Spleen (tissue), 11 donors: ENCODE results near the gene GATA3. TPM values are rescaled to one million over a fixed set of nuclear protein-coding genes. Genes with fewer than 3 reads are reported as not detected.

Experiments
- DNase-seq: peaks from one replicate; pipeline ENCODE4 v3.0.0-alpha.2; 2020
- H3K27ac ChIP-seq, 8 donors: fragments of 200-600 bp; sonication (generic) in 7 of 8; 1 replicate in 4 of 8; 2 replicates in 4 of 8; pipeline versions ENCODE4 v1.5.0 to v1.8.0; 2016 to 2021; ENCODE audit warnings: inconsistent platforms in 4 of 8, mild to moderate bottlenecking in 4 of 8, moderate library complexity in 1 of 8
- H3K27me3 ChIP-seq, 7 donors: fragments of 200-600 bp; sonication (generic) in 6 of 7; replicated peaks in 1 of 7; 1 replicate in 4 of 7; 2 replicates in 3 of 7; pipeline versions ENCODE4 v1.5.0 to v1.8.0; 2016 to 2021; ENCODE audit warnings: inconsistent platforms in 3 of 7, mild to moderate bottlenecking in 1 of 7
- H3K36me3 ChIP-seq, 6 donors: fragments of 200-600 bp; sonication (generic) in 5 of 6; 1 replicate in 4 of 6; 2 replicates in 2 of 6; pipeline versions ENCODE4 v1.5.0 to v1.8.0; 2016 to 2021; ENCODE audit warnings: inconsistent platforms in 2 of 6
- H3K4me1 ChIP-seq, 6 donors: fragments of 200-600 bp; sonication (generic) in 5 of 6; 1 replicate in 3 of 6; 2 replicates in 3 of 6; pipeline versions ENCODE4 v1.5.0 to v1.8.0; 2016 to 2021; ENCODE audit warnings: inconsistent platforms in 3 of 6
- H3K4me3 ChIP-seq, 8 donors: fragments of 200-600 bp; sonication (generic) in 7 of 8; 1 replicate in 4 of 8; 2 replicates in 4 of 8; pipeline versions ENCODE4 v1.5.0 to v1.8.0; 2016 to 2021; ENCODE audit warnings: inconsistent platforms in 4 of 8, mild to moderate bottlenecking in 4 of 8, moderate library complexity in 2 of 8
- H3K9me3 ChIP-seq, 8 donors: fragments of 200-600 bp; sonication (generic) in 7 of 8; 1 replicate in 4 of 8; 2 replicates in 4 of 8; pipeline versions ENCODE4 v1.5.0 to v1.8.0; 2016 to 2021; ENCODE audit warnings: inconsistent platforms in 4 of 8
- CTCF ChIP-seq, 11 experiments: fragments of 200-600 bp in 7 of 11; fragments of 450-650 bp in 4 of 11; sonication (generic) in 4 of 11; IDR thresholded peaks in 8 of 11; conservative IDR thresholded peaks in 3 of 11; 1 replicate in 7 of 11; 2 replicates in 4 of 11; pipeline versions ENCODE4 v1.4.0 to v1.8.0; 2016 to 2021; ENCODE audit warnings: antibody characterized with exemption in 11 of 11, inconsistent platforms in 4 of 11, mild to moderate bottlenecking in 1 of 11
- POLR2A ChIP-seq, 3 donors: fragments of 450-650 bp; IDR thresholded peaks; one replicate each; pipeline ENCODE4 v1.5.1; 2017; ENCODE audit warnings: antibody characterized with exemption in 3 of 3, mild to moderate bottlenecking in 1 of 3
- POLR2AphosphoS5 ChIP-seq, 3 donors: sonication (generic); formaldehyde crosslinking; IDR thresholded peaks; one replicate each; pipeline ENCODE4 v1.5.1; 2017; ENCODE audit warnings: antibody characterized with exemption in 3 of 3
- WGBS, 5 donors: extraction: QIAGEN DNeasy Blood & Tissue Kit in 3 of 5; methylation state at CpG; one replicate each; pipeline versions ENCODE4 v1.1.5 to v1.1.7; 2013 to 2018; 5-methylcytosine and 5-hydroxymethylcytosine counted together
- intact Hi-C: fragments of 100-400 bp; cut with DNase I; formaldehyde crosslinking; loops from one replicate; pipeline ENCODE4 v1.15.0; 2023; ENCODE audit warnings: low total_unique reads
- polyA plus RNA-seq, 3 donors: library from polyadenylated mRNA; stranded (reverse); fragments of 200-250 nt; gene quantifications; one replicate each; pipeline ENCODE4 v1.2.1, GENCODE V29; 2013
- total RNA-seq, 7 donors: library from RNA; depleted of rRNA in 3 of 7; stranded (reverse); fragments of >200 nt in 3 of 7; fragmentation: NEBNext Ultra II Directional in 4 of 7; extraction: Animal tissue kit (Norgen Biotek cat#: 25700) in 4 of 7; gene quantifications; one replicate each; pipeline versions ENCODE4 v1.1.0 to v1.2.1, GENCODE V29; 2016 to 2021
- donor health status: healthy with polysubstance abuse.
- donor health status: DM: no; HTN: no; CAD: no; lungs with moderate emphysema.
- donor health status: DM: no; HTN: no; CAD: no.
- donor health status: Bipolar disorder and iron deficiency.
- donor health status: healthy.
- donor health status: DM: no; HTN: no; CAD: no.
- donor health status: DM: yes; HTN: yes; CAD: no.

Gene GATA3
- total and polyA plus RNA-seq, 10 donors: 2.2 to 15.4 (median 6.0) TPM

DNA sequence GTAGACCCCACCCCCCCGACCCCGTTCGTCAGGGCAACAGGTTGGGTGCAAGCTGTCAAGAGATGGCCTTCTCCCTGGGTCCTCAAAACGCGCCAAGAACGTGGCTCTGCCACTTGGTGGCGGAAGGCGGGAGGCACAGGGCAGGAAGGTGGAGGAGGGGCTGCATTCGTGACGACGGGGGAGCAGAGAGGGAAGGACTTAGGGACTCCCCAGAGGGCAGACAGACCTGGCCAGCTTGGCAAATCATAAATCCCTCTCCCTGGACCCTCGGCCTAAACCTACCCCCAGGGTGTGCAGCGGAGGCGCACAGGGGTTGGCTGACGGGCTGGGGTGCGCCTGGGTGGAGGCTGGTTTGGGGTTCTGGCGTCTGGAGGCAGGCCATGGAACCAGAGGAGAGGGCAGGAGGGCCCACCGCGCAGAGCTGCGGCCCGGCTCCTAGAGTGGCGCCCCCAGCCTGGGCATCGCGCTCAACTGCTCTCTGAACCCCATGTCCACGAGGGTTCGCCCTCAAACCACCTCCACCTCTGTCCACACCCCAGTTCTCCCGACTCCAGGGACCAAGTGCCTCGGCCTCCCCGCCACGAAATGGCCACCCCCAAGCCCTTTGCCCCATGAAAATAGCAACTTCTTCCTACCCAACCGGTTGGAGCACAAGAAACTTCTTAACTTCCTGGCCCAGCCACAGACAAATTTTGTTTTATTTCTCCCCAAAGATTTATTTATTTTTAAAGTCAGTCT lies 10.8 kb upstream of the GATA3 start:
- DNase-seq: no peak
- Histone ChIP-seq H3K4me1 (peaks cover 11 to 66% (median 46%) of the 10 kb centered on the region in 6 donors), H3K27me3 (peaks cover 23 to 100% (median 100%) of the 10 kb centered on the region in 7 donors), H3K27ac (no peak overlapping the region), H3K4me3 (peak overlapping the region in 1 of 8 donors; percentile 9), H3K9me3 (no peaks in the 10 kb centered on the region), H3K36me3 (no peaks in the 10 kb centered on the region)
- TF ChIP-seq CTCF (IDR thresholded peaks at IDR 0.05 in 8 of 11, conservative IDR thresholded peaks at IDR 0.05 in 3 of 11) (no peak), POLR2AphosphoS5 (IDR thresholded peaks at IDR 0.05) (no peak), POLR2A (IDR thresholded peaks at IDR 0.05) (no peak)
- WGBS, 5 donors: 6 to 18% (median 9%) methylated on average over 22 to 31 of the region's 31 CpGs
- intact Hi-C loops: no loop called here

DNA sequence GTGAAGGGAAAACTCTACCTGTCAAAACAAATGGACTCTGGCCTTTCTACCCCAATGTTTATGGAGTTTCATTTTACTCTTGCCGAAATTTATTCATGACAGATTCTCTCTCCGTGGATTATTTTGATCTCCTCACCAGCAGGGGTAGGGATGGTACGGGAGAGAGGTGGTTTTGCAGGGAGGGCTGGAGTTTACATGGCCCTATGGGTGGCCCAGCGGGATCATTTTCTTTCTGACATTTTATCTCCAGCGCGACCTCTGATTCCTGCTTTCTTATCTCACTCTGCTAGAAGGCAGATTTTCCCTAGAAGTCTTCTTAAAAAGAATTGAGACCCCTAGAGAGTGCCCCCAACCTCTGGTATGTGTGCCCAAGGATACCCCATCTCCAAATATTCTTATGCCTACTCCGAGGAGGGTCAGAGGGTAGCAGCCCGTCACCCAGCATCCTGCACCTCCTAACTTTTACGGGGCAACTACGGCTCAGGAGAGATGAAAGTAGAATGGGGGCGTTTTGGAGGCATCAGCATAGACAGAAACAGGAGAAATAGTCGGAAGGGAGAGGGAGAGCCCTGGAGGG lies 10.1 kb upstream of the GATA3 start:
- 9 to 11% (median 11%) methylated on average over 12 of the region's 12 CpGs for WGBS, 5 donors
- H3K4me3 ChIP-seq: peak overlapping the region in 1 of 8 donors; percentile 49
- intact Hi-C loops: no loop called here

DNA sequence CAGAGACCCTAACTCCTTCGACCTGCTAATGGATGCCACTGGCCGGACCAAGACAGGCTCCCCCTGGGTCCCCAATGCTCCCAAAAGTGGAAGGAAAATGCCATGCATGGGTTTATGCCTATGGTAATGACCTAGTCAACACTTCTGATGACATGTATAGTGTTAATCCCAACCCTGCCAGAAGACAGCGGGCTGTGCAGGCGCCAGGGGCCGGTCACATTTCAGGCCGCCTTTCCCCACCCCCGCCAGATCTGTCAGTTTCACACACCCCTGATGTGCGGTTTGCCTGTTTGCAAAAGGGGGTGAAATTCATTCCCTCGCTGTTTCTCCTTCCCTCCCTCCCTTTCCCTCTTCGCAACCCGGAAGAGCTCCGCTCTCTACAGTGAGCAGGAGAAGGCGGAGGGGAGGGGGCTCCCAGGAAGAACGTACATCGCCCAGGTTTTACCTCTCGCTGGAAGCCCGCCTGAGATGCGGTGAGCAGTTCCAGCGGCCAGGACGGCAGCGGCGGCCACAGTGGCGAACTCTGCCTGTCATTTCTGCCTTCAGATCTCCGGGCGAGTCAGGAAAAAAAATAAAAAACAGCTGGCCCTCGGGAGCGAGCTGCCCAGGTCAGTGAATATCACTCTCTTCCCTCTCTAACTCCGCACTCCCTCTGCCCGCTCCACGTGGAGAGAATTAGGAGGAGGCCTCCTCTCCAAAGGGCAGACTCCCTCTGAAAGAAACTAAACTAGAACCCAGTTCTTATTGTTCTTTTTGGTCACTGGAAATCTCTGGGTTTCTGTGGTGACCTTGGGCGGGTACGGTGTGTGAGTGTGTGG lies 9.4 kb upstream of the GATA3 start:
- Histone ChIP-seq H3K36me3 (no peaks in the 10 kb centered on the region), H3K27me3 (peaks cover 17 to 100% (median 100%) of the 10 kb centered on the region in 7 donors), H3K4me3 (peak overlapping the region in 3 of 8 donors; percentile 4 to 49 (median 18)), H3K27ac (no peak overlapping the region), H3K4me1 (peaks cover 22 to 80% (median 60%) of the 10 kb centered on the region in 6 donors), H3K9me3 (no peaks in the 10 kb centered on the region)
- WGBS, 5 donors: 2 to 4% (median 2%) methylated on average over 31 to 32 of the region's 32 CpGs
- intact Hi-C loops: no loop called here
- no peak for TF ChIP-seq POLR2A (IDR thresholded peaks at IDR 0.05)
- TF ChIP-seq CTCF (IDR thresholded peaks at IDR 0.05 in 8 of 11, conservative IDR thresholded peaks at IDR 0.05 in 3 of 11): no peak
- no peak for TF ChIP-seq POLR2AphosphoS5 (IDR thresholded peaks at IDR 0.05)
- no peak for DNase-seq

More for the DNA sequence above, 10.1 kb upstream of the GATA3 start:
- Histone ChIP-seq H3K4me1 (peaks cover 15 to 73% (median 53%) of the 10 kb centered on the region in 6 donors), H3K27ac (no peak overlapping the region), H3K9me3 (no peaks in the 10 kb centered on the region), H3K27me3 (peaks cover 17 to 100% (median 100%) of the 10 kb centered on the region in 7 donors), H3K36me3 (no peaks in the 10 kb centered on the region)
- no peak for DNase-seq
- TF ChIP-seq CTCF (IDR thresholded peaks at IDR 0.05 in 8 of 11, conservative IDR thresholded peaks at IDR 0.05 in 3 of 11) (no peak), POLR2A (IDR thresholded peaks at IDR 0.05) (no peak), POLR2AphosphoS5 (IDR thresholded peaks at IDR 0.05) (no peak)
